HepG2 (cell line): ENCODE results near the gene GORASP2. TPM values are rescaled to one million over a fixed set of nuclear protein-coding genes. Genes with fewer than 3 reads are reported as not detected.

Experiments used
- AKAP8 ChIP-seq: sonication (generic); formaldehyde crosslinking; IDR thresholded peaks from 2 replicates; pipeline ENCODE4 v1.5.1; 2020; ENCODE audit warnings: mild to moderate bottlenecking, missing genetic modification reagents
- BRD4 ChIP-seq: sonication (generic); formaldehyde crosslinking; IDR thresholded peaks from 2 replicates; pipeline ENCODE4 v1.4.0; 2020; ENCODE audit warnings: missing genetic modification reagents
- CAMTA2 ChIP-seq: sonication (generic); formaldehyde crosslinking; IDR thresholded peaks from 2 replicates; pipeline ENCODE4 v1.4.0; 2020; ENCODE audit warnings: mild to moderate bottlenecking, missing genetic modification reagents, borderline replicate concordance
- FOXM1 ChIP-seq: sonication (generic); formaldehyde crosslinking; IDR thresholded peaks from 2 replicates; pipeline ENCODE4 v1.5.0; 2020; ENCODE audit warnings: missing genetic modification reagents
- GZF1 ChIP-seq: sonication (generic); formaldehyde crosslinking; IDR thresholded peaks from 2 replicates; pipeline ENCODE4 v1.5.1; 2020; ENCODE audit warnings: mild to moderate bottlenecking, missing genetic modification reagents
- HMGA1 ChIP-seq: sonication (generic); formaldehyde crosslinking; conservative IDR thresholded peaks from 2 replicates; pipeline ENCODE4 v1.4.0; 2020; ENCODE audit warnings: missing genetic modification reagents
- HNRNPL ChIP-seq: fragments of 200-400 bp; formaldehyde crosslinking; IDR thresholded peaks from 2 replicates; pipeline ENCODE4 v1.6.1; 2017; ENCODE audit warnings: mild to moderate bottlenecking, low read depth, low read length
- JARID2 ChIP-seq: sonication (generic); formaldehyde crosslinking; IDR thresholded peaks from 2 replicates; pipeline ENCODE4 v1.8.1; 2023; ENCODE audit warnings: missing genetic modification reagents, inconsistent platforms; ENCODE audit not compliant: insufficient replicate concordance
- MED8 ChIP-seq: sonication (generic); formaldehyde crosslinking; IDR thresholded peaks from 2 replicates; pipeline ENCODE4 v1.8.1; 2023; ENCODE audit warnings: mild to moderate bottlenecking, missing genetic modification reagents; ENCODE audit not compliant: insufficient replicate concordance
- MYC ChIP-seq: sonication (generic); formaldehyde crosslinking; IDR thresholded peaks from 2 replicates; pipeline ENCODE4 v1.9.0; 2021; ENCODE audit warnings: missing genetic modification reagents, borderline replicate concordance
- NFIC ChIP-seq: IDR thresholded peaks from 2 replicates; pipeline ENCODE4 v1.6.1; 2012; ENCODE audit warnings: mild to moderate bottlenecking, low read length, inconsistent platforms
- RBFOX2 ChIP-seq: fragments of 200-400 bp; formaldehyde crosslinking; IDR thresholded peaks from 2 replicates; pipeline ENCODE4 v1.6.1; 2017; ENCODE audit warnings: low read depth, mild to moderate bottlenecking, low read length
- SMARCE1 ChIP-seq: fragments of 450-650 bp; IDR thresholded peaks from 2 replicates; pipeline ENCODE4 v1.6.1; 2017; ENCODE audit warnings: borderline replicate concordance
- SMC3 ChIP-seq: IDR thresholded peaks from 2 replicates; pipeline ENCODE4 v1.6.1; 2011; ENCODE audit warnings: low read length, improper control_type of control experiment
- SPEN ChIP-seq: sonication (generic); formaldehyde crosslinking; IDR thresholded peaks from 2 replicates; pipeline ENCODE4 v1.5.1; 2020; ENCODE audit warnings: low read depth, mild to moderate bottlenecking, missing genetic modification reagents
- ZBTB20 ChIP-seq: sonication (generic); formaldehyde crosslinking; IDR thresholded peaks from 2 replicates; pipeline ENCODE4 v1.8.1; 2023; ENCODE audit warnings: missing genetic modification reagents, low read depth, mild to moderate bottlenecking, borderline replicate concordance
- ZFP36L1 ChIP-seq: sonication (generic); formaldehyde crosslinking; IDR thresholded peaks from 2 replicates; pipeline ENCODE4 v1.8.0; 2022; ENCODE audit warnings: mild to moderate bottlenecking, missing genetic modification reagents, moderate library complexity
- ZFP82 ChIP-seq: sonication (generic); formaldehyde crosslinking; IDR thresholded peaks from 2 replicates; pipeline ENCODE4 v1.5.1; 2020; ENCODE audit warnings: mild to moderate bottlenecking, missing genetic modification reagents, borderline replicate concordance
- ZNF263 ChIP-seq: sonication (generic); formaldehyde crosslinking; IDR thresholded peaks from 2 replicates; pipeline ENCODE4 v1.4.0; 2020; ENCODE audit warnings: missing genetic modification reagents
- ZNF282 ChIP-seq: fragments of 450-650 bp; IDR thresholded peaks from 2 replicates; pipeline ENCODE4 v1.6.1; 2018; ENCODE audit not compliant: partially characterized antibody
- ZNF329 ChIP-seq: sonication (generic); formaldehyde crosslinking; IDR thresholded peaks from 2 replicates; pipeline ENCODE4 v1.9.0; 2021; ENCODE audit warnings: low read depth, mild to moderate bottlenecking, missing genetic modification reagents
- ZNF432 ChIP-seq: sonication (generic); formaldehyde crosslinking; IDR thresholded peaks from 2 replicates; pipeline ENCODE4 v1.5.0; 2020; ENCODE audit warnings: missing genetic modification reagents, mild to moderate bottlenecking, borderline replicate concordance
- ZNF501 ChIP-seq: sonication (generic); formaldehyde crosslinking; IDR thresholded peaks from 2 replicates; pipeline ENCODE4 v1.5.1; 2020; ENCODE audit warnings: mild to moderate bottlenecking, moderate library complexity, missing genetic modification reagents
- ZNF724P ChIP-seq: sonication (generic); formaldehyde crosslinking; IDR thresholded peaks from 2 replicates; pipeline ENCODE4 v1.8.0; 2022; ENCODE audit warnings: missing genetic modification reagents, borderline replicate concordance
- ZNF768 ChIP-seq: sonication (generic); formaldehyde crosslinking; IDR thresholded peaks from 2 replicates; pipeline ENCODE4 v1.4.0; 2020; ENCODE audit warnings: missing genetic modification reagents
- ZNF777 ChIP-seq: sonication (generic); formaldehyde crosslinking; IDR thresholded peaks from 2 replicates; pipeline ENCODE4 v1.4.0; 2020; ENCODE audit warnings: missing genetic modification reagents
- ZNF782 ChIP-seq: sonication (generic); formaldehyde crosslinking; IDR thresholded peaks from 2 replicates; pipeline ENCODE4 v1.4.0; 2020; ENCODE audit warnings: missing genetic modification reagents, mild to moderate bottlenecking, borderline replicate concordance
- ZNF879 ChIP-seq: sonication (generic); formaldehyde crosslinking; IDR thresholded peaks from 2 replicates; pipeline ENCODE4 v1.8.1; 2023; ENCODE audit warnings: missing genetic modification reagents
- ZSCAN25 ChIP-seq: sonication (generic); formaldehyde crosslinking; IDR thresholded peaks from 2 replicates; pipeline ENCODE4 v1.8.0; 2022; ENCODE audit warnings: mild to moderate bottlenecking, missing genetic modification reagents
- polyA plus RNA-seq, 8 experiments: library from polyadenylated mRNA; depleted of rRNA in 3 of 8; stranded (reverse) in 7 of 8; unstranded in 1 of 8; fragments of >200 nt; fragmentation: Illumina TruSeq in 4 of 8; extraction: Trizol in 4 of 8; gene quantifications; 2 replicates each; pipeline versions ENCODE4 v1.2.1 to v1.2.3, GENCODE V29; 2011 to 2016; ENCODE audit warnings: low read depth in 4 of 8, missing spikeins in 1 of 8, mixed read lengths in 1 of 8; ENCODE audit not compliant: insufficient read depth in 1 of 8
- total RNA-seq, 5 experiments: library from RNA; depleted of rRNA; stranded (reverse); fragments of >200 nt; fragmentation: Illumina TruSeq; extraction: Trizol; gene quantifications; 2 replicates each; pipeline ENCODE4 v1.2.3, GENCODE V29; 2016; ENCODE audit warnings: low read depth in 1 of 5
- TF ChIP-seq, protein P1 (sequence below): sonication (generic); formaldehyde crosslinking; IDR thresholded peaks from 2 replicates; pipeline ENCODE4 v1.5.1; 2020; ENCODE audit warnings: missing genetic modification reagents, mild to moderate bottlenecking, borderline replicate concordance
- TF ChIP-seq, protein P2 (sequence below): sonication (generic); formaldehyde crosslinking; IDR thresholded peaks from 2 replicates; pipeline ENCODE4 v1.8.1; 2023; ENCODE audit warnings: mild to moderate bottlenecking, missing genetic modification reagents

GORASP2 gene
- total and polyA plus RNA-seq, 2 of the 13 experiments (the other 11 are each of a cell fraction or from before 2014, with no cell fraction given) = 103 to 239 TPM

DNA sequence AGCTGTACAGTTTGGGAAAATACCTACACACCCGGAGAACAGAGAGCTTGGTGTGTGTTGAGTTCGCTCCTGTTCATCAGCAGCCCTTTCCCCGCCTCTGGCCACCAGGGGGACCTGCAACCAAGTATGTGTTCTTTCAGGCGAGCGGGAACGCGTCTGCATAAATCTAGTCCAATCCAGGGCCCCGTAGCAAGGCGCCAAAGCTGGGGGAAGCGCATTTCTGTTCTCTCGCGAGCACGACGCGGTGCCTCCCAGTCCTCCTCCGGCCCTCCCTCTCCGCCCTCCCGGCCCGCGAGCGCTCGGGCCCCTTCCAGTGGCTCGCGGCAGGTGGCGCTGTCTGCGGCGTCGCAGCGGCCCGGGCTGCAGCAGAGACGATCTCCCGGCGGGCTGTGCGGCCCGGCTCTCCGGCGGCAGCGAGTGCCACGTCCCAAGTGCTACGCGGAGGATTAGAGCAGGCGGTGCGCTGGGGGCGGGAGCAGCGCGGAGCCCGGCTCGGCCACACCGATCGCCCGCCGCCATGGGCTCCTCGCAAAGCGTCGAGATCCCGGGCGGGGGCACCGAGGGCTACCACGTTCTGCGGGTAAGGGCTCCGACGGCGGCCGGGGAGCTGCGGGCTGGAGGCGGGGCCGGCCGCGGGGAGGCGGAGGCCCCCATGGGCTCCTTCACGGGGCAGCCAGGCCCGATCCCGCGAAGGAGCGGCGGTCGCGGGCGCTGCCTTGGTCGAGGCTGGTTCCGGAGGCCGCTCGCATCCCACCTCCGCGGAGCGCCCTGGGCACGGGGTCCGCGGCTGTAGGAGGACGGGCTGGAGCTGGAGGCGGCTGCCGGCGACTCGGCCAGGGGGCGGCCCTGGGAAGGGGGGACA is at the start of gene GORASP2 (continued):
- TF ChIP-seq ZSCAN25 (CRISPR knock-in tag) (peak; percentile 83; the same call in 1 of the 2 replicates), ZNF282 (no peak), ZNF879 (peak; percentile 30; the same call in 1 of the 2 replicates), ZFP36L1 (CRISPR knock-in tag) (peak; percentile 99), ZNF501 (CRISPR knock-in tag) (peak; percentile 90), ZNF768 (peak; percentile 93), FOXM1 (CRISPR knock-in tag) (peak; percentile 59; the same call in 1 of the 2 replicates), HMGA1 (CRISPR knock-in tag) (no peak), SMARCE1 (no peak), HNRNPL (0 out of 2 replicates have a peak, but pooled peaks have one; percentile 11), ZNF329 (CRISPR knock-in tag) (peak; percentile 71), JARID2 (CRISPR knock-in tag) (no peak), ZNF782 (0 out of 2 replicates have a peak, but pooled peaks have one; percentile 55), ZNF777 (CRISPR knock-in tag) (peak; percentile 95), RBFOX2 (peak; percentile 100), SPEN (CRISPR knock-in tag) (peak; percentile 99), BRD4 (peak; percentile 88; the same call in 1 of the 2 replicates), ZNF432 (CRISPR knock-in tag) (0 out of 2 replicates have a peak, but pooled peaks have one; percentile 81), AKAP8 (CRISPR knock-in tag) (peak; percentile 83; the same call in 1 of the 2 replicates), CAMTA2 (CRISPR knock-in tag) (no peak), ZFP82 (CRISPR knock-in tag) (peak; percentile 55; the same call in 1 of the 2 replicates), MYC (CRISPR knock-in tag) (peak; percentile 97), NFIC (no peak), SMC3 (peak; percentile 57), GZF1 (CRISPR knock-in tag) (peak; percentile 73; the same call in 1 of the 2 replicates), ZBTB20 (peak; percentile 89), MED8 (CRISPR knock-in tag) (peak; percentile 84), ZNF724P (CRISPR knock-in tag) (peak; percentile 97), ZNF263 (CRISPR knock-in tag) (peak; percentile 74)
- TF ChIP-seq, protein P1, sequence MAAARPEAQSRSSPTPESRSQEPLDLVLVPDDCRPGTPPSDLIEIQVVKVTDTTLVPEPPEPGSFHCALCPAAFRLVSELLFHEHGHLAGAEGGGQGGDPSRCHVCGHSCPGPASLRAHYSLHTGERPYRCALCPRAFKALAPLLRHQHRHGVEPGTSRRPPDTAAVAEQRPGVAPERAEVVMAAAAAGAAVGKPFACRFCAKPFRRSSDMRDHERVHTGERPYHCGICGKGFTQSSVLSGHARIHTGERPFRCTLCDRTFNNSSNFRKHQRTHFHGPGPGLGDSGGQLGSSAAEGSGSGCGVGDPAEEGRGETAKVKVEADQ = peak; percentile 98
- TF ChIP-seq, protein P2, sequence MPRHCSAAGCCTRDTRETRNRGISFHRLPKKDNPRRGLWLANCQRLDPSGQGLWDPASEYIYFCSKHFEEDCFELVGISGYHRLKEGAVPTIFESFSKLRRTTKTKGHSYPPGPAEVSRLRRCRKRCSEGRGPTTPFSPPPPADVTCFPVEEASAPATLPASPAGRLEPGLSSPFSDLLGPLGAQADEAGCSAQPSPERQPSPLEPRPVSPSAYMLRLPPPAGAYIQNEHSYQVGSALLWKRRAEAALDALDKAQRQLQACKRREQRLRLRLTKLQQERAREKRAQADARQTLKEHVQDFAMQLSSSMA (CRISPR knock-in tag) = peak; percentile 75; the same call in 1 of the 2 replicates
